DND-41 (cell line): Measurements from ENCODE around the gene SLC45A3.

Experiments
- EZH2 ChIP-seq: IDR thresholded peaks from 3 replicates; pipeline ENCODE4 v1.6.1; 2012; ENCODE audit warnings: borderline replicate concordance, low read depth, mild to moderate bottlenecking, moderate library complexity, low read length, inconsistent platforms; ENCODE audit not compliant: severe bottlenecking
- TF ChIP-seq, protein P1 (sequence below): IDR thresholded peaks from 2 replicates; pipeline ENCODE4 v1.5.1; 2012; ENCODE audit warnings: borderline replicate concordance, low read length, moderate library complexity, mild to moderate bottlenecking; ENCODE audit not compliant: poor library complexity, severe bottlenecking; ENCODE audit errors: extremely low read depth

DNA sequence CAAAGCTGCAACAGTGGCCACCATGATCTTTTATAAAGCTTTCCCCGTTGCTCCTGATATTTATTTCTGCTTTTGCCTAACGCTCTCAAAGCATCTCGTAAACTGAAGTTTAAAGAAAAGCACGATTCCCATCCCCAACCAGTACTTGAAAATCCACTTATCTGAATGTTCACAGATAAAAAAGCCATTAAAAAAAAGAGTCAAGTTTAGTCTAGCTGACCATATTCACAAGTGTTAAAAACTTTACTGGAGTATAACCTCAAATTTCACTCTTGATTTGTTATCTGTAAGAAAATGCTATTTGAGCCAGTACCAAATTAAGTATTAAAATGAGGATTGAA, 34.6 kb upstream of the SLC45A3 start:
- TF ChIP-seq, protein P1, sequence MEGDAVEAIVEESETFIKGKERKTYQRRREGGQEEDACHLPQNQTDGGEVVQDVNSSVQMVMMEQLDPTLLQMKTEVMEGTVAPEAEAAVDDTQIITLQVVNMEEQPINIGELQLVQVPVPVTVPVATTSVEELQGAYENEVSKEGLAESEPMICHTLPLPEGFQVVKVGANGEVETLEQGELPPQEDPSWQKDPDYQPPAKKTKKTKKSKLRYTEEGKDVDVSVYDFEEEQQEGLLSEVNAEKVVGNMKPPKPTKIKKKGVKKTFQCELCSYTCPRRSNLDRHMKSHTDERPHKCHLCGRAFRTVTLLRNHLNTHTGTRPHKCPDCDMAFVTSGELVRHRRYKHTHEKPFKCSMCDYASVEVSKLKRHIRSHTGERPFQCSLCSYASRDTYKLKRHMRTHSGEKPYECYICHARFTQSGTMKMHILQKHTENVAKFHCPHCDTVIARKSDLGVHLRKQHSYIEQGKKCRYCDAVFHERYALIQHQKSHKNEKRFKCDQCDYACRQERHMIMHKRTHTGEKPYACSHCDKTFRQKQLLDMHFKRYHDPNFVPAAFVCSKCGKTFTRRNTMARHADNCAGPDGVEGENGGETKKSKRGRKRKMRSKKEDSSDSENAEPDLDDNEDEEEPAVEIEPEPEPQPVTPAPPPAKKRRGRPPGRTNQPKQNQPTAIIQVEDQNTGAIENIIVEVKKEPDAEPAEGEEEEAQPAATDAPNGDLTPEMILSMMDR, result no peak
- no peak for TF ChIP-seq EZH2
